Measurements from ENCODE around the gene NUMA1. TPM values are rescaled to one million over a fixed set of nuclear protein-coding genes. Genes with fewer than 3 reads are reported as not detected.

The NUMA1 gene
- total and polyA plus RNA-seq, 4 donors: 19.5 to 93.2 (median 42.1) TPM

GRCh38 chr11:72112978-72113808, 32.9 kb upstream of the NUMA1 start:
- H3K9ac ChIP-seq (ENCODE audit: low read depth in 1 of 2, low read length in 2 of 2): peak overlapping the region in 1 of 2 donors; percentile 75
- H3K36me3 ChIP-seq (ENCODE audit: control insufficient read depth in 4 of 4, insufficient read depth in 3 of 4, low read depth in 1 of 4, low read length in 3 of 4): no peaks in the 10 kb centered on the region
- no peaks in the 10 kb centered on the region for H3K9me3 ChIP-seq (ENCODE audit: control insufficient read depth in 4 of 4, low read length in 3 of 4)
- peak overlapping the region; percentile 46 to 81 (median 72) for H3K4me3 ChIP-seq (ENCODE audit: low read depth in 1 of 3, low read length in 3 of 3)
- no peaks in the 10 kb centered on the region for H3K27me3 ChIP-seq (ENCODE audit: control insufficient read depth in 4 of 4, insufficient read depth in 4 of 4, low read length in 3 of 4)
- no peak for TF ChIP-seq FOXA2 (IDR thresholded peaks at IDR 0.05)
- TF ChIP-seq TAF1 (conservative IDR thresholded peaks at IDR 0.05): no peak
- no peak for TF ChIP-seq JUND (IDR thresholded peaks at IDR 0.05)
- TF ChIP-seq RXRA (IDR thresholded peaks at IDR 0.05): peak in 1 of 2 donors; percentile 1
- no peak for TF ChIP-seq HNF4G (IDR thresholded peaks at IDR 0.05)
- TF ChIP-seq SP1 (IDR thresholded peaks at IDR 0.05): no peak
- peak in 1 of 2 donors; percentile 41 for TF ChIP-seq RAD21 (IDR thresholded peaks at IDR 0.05)
- TF ChIP-seq, protein P1, sequence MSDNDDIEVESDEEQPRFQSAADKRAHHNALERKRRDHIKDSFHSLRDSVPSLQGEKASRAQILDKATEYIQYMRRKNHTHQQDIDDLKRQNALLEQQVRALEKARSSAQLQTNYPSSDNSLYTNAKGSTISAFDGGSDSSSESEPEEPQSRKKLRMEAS (IDR thresholded peaks at IDR 0.05): no peak
- no peak for TF ChIP-seq YY1 (IDR thresholded peaks at IDR 0.05)
- no peak for TF ChIP-seq CTCF (IDR thresholded peaks at IDR 0.05; ENCODE audit: low read depth, low read length, missing input control)
- WGBS: 66% methylated on average over 9 of the region's 9 CpGs
- peak overlapping the region; percentile 98 for H3K27ac ChIP-seq (ENCODE audit: low read depth in 1 of 2, low read length in 2 of 2)
- DNase-seq (ENCODE audit: low spot score): no peak
- H3K4me1 ChIP-seq (ENCODE audit: control insufficient read depth in 4 of 4, insufficient read depth in 4 of 4, low read length in 3 of 4): peaks cover 0 to 12% (median 8%) of the 10 kb centered on the region in 4 donors

GRCh38 chr11:72112143-72112977, 32.0 kb upstream of the NUMA1 start, which contains the start of gene ANAPC15:
Gene ANAPC15 (minus strand): TSS chr11:72112695. CDS start chr11:72111276, 1,419 bp downstream.
- Histone ChIP-seq H3K36me3 (ENCODE audit: control insufficient read depth in 4 of 4, insufficient read depth in 3 of 4, low read depth in 1 of 4, low read length in 3 of 4) (no peaks in the 10 kb centered on the region), H3K9ac (ENCODE audit: low read depth in 1 of 2, low read length in 2 of 2) (peak within 1 kb of the TSS; percentile 82 to 96), H3K27ac (ENCODE audit: low read depth in 1 of 2, low read length in 2 of 2) (peak within 1 kb of the TSS; percentile 98), H3K4me3 (ENCODE audit: low read depth in 1 of 3, low read length in 3 of 3) (peak within 1 kb of the TSS; percentile 52 to 81 (median 72)), H3K27me3 (ENCODE audit: control insufficient read depth in 4 of 4, insufficient read depth in 4 of 4, low read length in 3 of 4) (no peaks in the 10 kb centered on the region), H3K9me3 (ENCODE audit: control insufficient read depth in 4 of 4, low read length in 3 of 4) (no peaks in the 10 kb centered on the region), H3K4me1 (ENCODE audit: control insufficient read depth in 4 of 4, insufficient read depth in 4 of 4, low read length in 3 of 4) (peaks cover 0 to 12% (median 8%) of the 10 kb centered on the region in 4 donors)
- DNase-seq (ENCODE audit: low spot score): peak; percentile 95
- under 1% methylated on average over 49 of the region's 49 CpGs for WGBS
- peak; percentile 22 for TF ChIP-seq FOXA1 (IDR thresholded peaks at IDR 0.05)
- TF ChIP-seq ATF3 (IDR thresholded peaks at IDR 0.05): peak; percentile 63
- TF ChIP-seq TAF1 (conservative IDR thresholded peaks at IDR 0.05): peak; percentile 78
- TF ChIP-seq HNF4G (IDR thresholded peaks at IDR 0.05): no peak
- peak; percentile 95 to 98 for TF ChIP-seq GABPA (IDR thresholded peaks at IDR 0.05 in 1 of 2, conservative IDR thresholded peaks at IDR 0.05 in 1 of 2)
- TF ChIP-seq RAD21 (IDR thresholded peaks at IDR 0.05): peak; percentile 36 to 38
- TF ChIP-seq EGR1 (IDR thresholded peaks at IDR 0.05; ENCODE audit: low read depth in 2 of 2): peak in 1 of 2 donors; percentile 64
- TF ChIP-seq YY1 (IDR thresholded peaks at IDR 0.05): peak; percentile 96
- TF ChIP-seq NR2F2 (IDR thresholded peaks at IDR 0.05): peak; percentile 29
- TF ChIP-seq CTCF (IDR thresholded peaks at IDR 0.05; ENCODE audit: low read depth, low read length, missing input control): no peak
- peak; percentile 10 to 53 for TF ChIP-seq HNF4A (conservative IDR thresholded peaks at IDR 0.05)
- TF ChIP-seq RXRA (IDR thresholded peaks at IDR 0.05): peak; percentile 16 to 71
- peak; percentile 72 for TF ChIP-seq ZBTB33 (IDR thresholded peaks at IDR 0.05)
- TF ChIP-seq, protein P1 (IDR thresholded peaks at IDR 0.05): peak; percentile 87
- TF ChIP-seq, protein P2, sequence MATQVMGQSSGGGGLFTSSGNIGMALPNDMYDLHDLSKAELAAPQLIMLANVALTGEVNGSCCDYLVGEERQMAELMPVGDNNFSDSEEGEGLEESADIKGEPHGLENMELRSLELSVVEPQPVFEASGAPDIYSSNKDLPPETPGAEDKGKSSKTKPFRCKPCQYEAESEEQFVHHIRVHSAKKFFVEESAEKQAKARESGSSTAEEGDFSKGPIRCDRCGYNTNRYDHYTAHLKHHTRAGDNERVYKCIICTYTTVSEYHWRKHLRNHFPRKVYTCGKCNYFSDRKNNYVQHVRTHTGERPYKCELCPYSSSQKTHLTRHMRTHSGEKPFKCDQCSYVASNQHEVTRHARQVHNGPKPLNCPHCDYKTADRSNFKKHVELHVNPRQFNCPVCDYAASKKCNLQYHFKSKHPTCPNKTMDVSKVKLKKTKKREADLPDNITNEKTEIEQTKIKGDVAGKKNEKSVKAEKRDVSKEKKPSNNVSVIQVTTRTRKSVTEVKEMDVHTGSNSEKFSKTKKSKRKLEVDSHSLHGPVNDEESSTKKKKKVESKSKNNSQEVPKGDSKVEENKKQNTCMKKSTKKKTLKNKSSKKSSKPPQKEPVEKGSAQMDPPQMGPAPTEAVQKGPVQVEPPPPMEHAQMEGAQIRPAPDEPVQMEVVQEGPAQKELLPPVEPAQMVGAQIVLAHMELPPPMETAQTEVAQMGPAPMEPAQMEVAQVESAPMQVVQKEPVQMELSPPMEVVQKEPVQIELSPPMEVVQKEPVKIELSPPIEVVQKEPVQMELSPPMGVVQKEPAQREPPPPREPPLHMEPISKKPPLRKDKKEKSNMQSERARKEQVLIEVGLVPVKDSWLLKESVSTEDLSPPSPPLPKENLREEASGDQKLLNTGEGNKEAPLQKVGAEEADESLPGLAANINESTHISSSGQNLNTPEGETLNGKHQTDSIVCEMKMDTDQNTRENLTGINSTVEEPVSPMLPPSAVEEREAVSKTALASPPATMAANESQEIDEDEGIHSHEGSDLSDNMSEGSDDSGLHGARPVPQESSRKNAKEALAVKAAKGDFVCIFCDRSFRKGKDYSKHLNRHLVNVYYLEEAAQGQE (IDR thresholded peaks at IDR 0.05): peak; percentile 88
- TF ChIP-seq JUND (IDR thresholded peaks at IDR 0.05): peak; percentile 15 to 48
- TF ChIP-seq SP1 (IDR thresholded peaks at IDR 0.05): peak; percentile 91

Data from liver (tissue), 9 donors.